Nephron progenitor cell (in vitro differentiated cells): ENCODE results near the gene CAMK1G.

Source experiments
- DNase-seq: peaks from one replicate; pipeline ENCODE4 v3.0.0; 2021
- H3K27ac Mint-ChIP-seq: 2 replicates; pipeline ENCODE4 v1.8.0; 2021; ENCODE audit warnings: mild to moderate bottlenecking, moderate library complexity, mixed read lengths
- H3K27me3 Mint-ChIP-seq: 2 replicates; pipeline ENCODE4 v1.8.0; 2021; ENCODE audit warnings: mild to moderate bottlenecking, low read depth, mixed read lengths; ENCODE audit not compliant: poor library complexity
- H3K36me3 Mint-ChIP-seq: 2 replicates; pipeline ENCODE4 v1.8.0; 2021; ENCODE audit warnings: low read depth, mixed read lengths
- H3K4me1 Mint-ChIP-seq: 2 replicates; pipeline ENCODE4 v1.8.0; 2021; ENCODE audit warnings: mixed read lengths
- H3K4me3 Mint-ChIP-seq: 2 replicates; pipeline ENCODE4 v1.8.0; 2021; ENCODE audit warnings: mild to moderate bottlenecking, moderate library complexity, mixed read lengths
- H3K9me3 Mint-ChIP-seq: 2 replicates; pipeline ENCODE4 v1.8.0; 2021; ENCODE audit warnings: mild to moderate bottlenecking, moderate library complexity, mixed read lengths
- CTCF ChIP-seq: fragments of 200-600 bp; sonication (generic); IDR thresholded peaks from 2 replicates; pipeline ENCODE4 v1.5.0; 2021; ENCODE audit warnings: antibody characterized with exemption

CAMK1G gene

DNA sequence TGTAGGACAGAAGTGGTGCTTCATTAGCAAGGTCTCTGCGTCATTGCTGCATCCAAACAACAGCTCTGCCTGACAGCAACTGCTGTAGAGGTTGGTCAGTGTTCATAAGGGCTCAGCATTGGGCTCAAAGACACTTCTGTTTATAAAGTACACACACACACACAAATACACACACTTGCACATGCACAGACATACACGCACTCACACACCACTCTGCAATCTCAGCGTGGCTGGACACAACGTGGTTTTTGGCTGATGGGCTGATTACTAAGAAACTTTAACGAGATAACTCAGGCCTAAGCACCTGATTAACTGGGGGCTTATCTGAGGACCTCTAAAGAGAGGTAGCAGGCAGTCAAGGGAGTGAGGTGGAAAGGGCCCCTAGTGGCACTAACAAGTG, 20.4 kb downstream of the CAMK1G start:
- no peaks in the 10 kb centered on the region for H3K9me3 Mint-ChIP-seq

GRCh38 chr1:209607102-209607794, 23.7 kb downstream of the CAMK1G start:
- no peak for TF ChIP-seq CTCF
- Mint-ChIP-seq H3K9me3 (no peaks in the 10 kb centered on the region), H3K27ac (no peak overlapping the region), H3K27me3 (peaks cover 3% of the 10 kb centered on the region), H3K4me3 (no peak overlapping the region), H3K4me1 (no peaks in the 10 kb centered on the region), H3K36me3 (no peaks in the 10 kb centered on the region)
- DNase-seq = no peak

More for the DNA sequence above, 20.4 kb downstream of the CAMK1G start:
- Mint-ChIP-seq H3K4me3 (no peak overlapping the region), H3K27ac (no peak overlapping the region), H3K4me1 (no peaks in the 10 kb centered on the region), H3K27me3 (peaks cover 24% of the 10 kb centered on the region), H3K36me3 (no peaks in the 10 kb centered on the region)
- DNase-seq = no peak
- no peak for TF ChIP-seq CTCF

GRCh38 chr1:209607795-209608178, 24.3 kb downstream of the CAMK1G start:
- Mint-ChIP-seq H3K4me1 (no peaks in the 10 kb centered on the region), H3K27ac (no peak overlapping the region), H3K27me3 (peaks cover 3% of the 10 kb centered on the region), H3K4me3 (no peak overlapping the region), H3K36me3 (no peaks in the 10 kb centered on the region), H3K9me3 (no peaks in the 10 kb centered on the region)
- no peak for TF ChIP-seq CTCF
- no peak for DNase-seq

GRCh38 chr1:209609041-209609790, 25.7 kb downstream of the CAMK1G start:
- H3K27ac Mint-ChIP-seq = no peak overlapping the region
- no peak for TF ChIP-seq CTCF
- no peaks in the 10 kb centered on the region for H3K36me3 Mint-ChIP-seq
- H3K9me3 Mint-ChIP-seq = no peaks in the 10 kb centered on the region
- H3K27me3 Mint-ChIP-seq = peaks cover 3% of the 10 kb centered on the region
- H3K4me1 Mint-ChIP-seq = no peaks in the 10 kb centered on the region
- no peak overlapping the region for H3K4me3 Mint-ChIP-seq
- DNase-seq = no peak

DNA sequence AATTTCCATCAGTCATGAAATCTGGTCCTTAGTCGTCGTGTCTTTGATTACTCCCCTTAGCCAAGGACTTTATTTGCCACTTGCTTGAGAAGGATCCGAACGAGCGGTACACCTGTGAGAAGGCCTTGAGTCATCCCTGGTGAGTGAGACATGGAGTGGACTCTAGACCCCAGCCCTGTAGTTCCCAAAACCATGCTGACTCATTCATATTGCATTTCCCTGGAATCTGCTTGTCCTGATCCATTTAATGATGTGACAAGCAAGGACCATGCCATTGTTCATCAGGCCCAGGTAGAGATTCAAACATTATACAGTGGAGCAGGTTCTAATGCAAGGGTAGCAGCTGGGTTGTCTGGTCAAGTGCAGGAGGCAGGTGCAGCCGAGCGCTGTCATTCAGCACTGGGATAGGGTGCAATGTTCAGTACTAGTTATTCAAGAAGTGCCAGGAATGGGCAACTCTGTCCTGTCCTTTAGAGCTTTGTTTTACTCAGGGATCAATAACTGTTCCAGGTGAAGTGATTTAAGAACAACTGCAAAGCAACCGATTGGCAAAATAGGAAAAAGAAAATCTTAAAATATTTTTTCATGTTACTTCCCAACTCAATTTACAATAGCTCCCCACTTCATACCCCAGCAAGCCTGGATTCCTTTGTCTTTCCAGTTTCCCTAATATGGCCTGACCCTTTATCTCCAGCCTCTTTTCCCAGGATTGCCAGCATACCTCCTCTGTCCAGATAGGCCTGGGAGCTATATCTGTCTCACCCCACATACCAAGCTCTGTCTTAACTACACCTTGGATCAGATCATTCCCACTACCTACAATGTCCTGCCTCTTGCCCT, 26.5 kb downstream of the CAMK1G start:
- no peaks in the 10 kb centered on the region for H3K4me1 Mint-ChIP-seq
- DNase-seq = no peak
- H3K4me3 Mint-ChIP-seq = no peak overlapping the region
- TF ChIP-seq CTCF = no peak
- no peaks in the 10 kb centered on the region for H3K36me3 Mint-ChIP-seq
- H3K27me3 Mint-ChIP-seq = peaks cover 11% of the 10 kb centered on the region
- no peak overlapping the region for H3K27ac Mint-ChIP-seq
- no peaks in the 10 kb centered on the region for H3K9me3 Mint-ChIP-seq
